OCI-LY1 (cell line): ENCODE measurements around the gene ADRA1B.

Experiments used
- H2AFZ ChIP-seq: fragments of 200-600 bp; sonication (generic), shearing (Covaris generic); 2 replicates; pipeline ENCODE4 v1.6.0; 2014; ENCODE audit warnings: antibody characterized with exemption, mild to moderate bottlenecking, low read length
- H3F3A ChIP-seq: fragments of 200-600 bp; sonication (generic), shearing (Covaris generic); 2 replicates; pipeline ENCODE4 v1.6.0; 2014; ENCODE audit warnings: mild to moderate bottlenecking, antibody characterized with exemption, low read length, moderate library complexity; ENCODE audit not compliant: insufficient read depth
- H3K27ac ChIP-seq: fragments of 200-600 bp; sonication (generic); 2 replicates; pipeline ENCODE4 v1.5.1; 2014; ENCODE audit warnings: low read length, mixed run types, mild to moderate bottlenecking, low read depth; ENCODE audit not compliant: poor library complexity, severe bottlenecking
- H3K27me3 ChIP-seq: fragments of 200-600 bp; sonication (generic); 2 replicates; pipeline ENCODE4 v1.6.0; 2014; ENCODE audit warnings: antibody characterized with exemption, mild to moderate bottlenecking, low read length, moderate library complexity; ENCODE audit not compliant: insufficient read depth
- H3K36me3 ChIP-seq: fragments of 200-600 bp; sonication (generic); 2 replicates; pipeline ENCODE4 v1.6.1; 2014; ENCODE audit warnings: mild to moderate bottlenecking, antibody characterized with exemption, low read length, moderate library complexity, mixed read lengths; ENCODE audit not compliant: insufficient read depth
- H3K4me1 ChIP-seq: fragments of 200-600 bp; sonication (generic); 2 replicates; pipeline ENCODE4 v1.5.1; 2014; ENCODE audit warnings: mild to moderate bottlenecking, low read length, moderate library complexity; ENCODE audit not compliant: insufficient read depth, severe bottlenecking
- H3K4me2 ChIP-seq: fragments of 200-600 bp; sonication (generic), shearing (Covaris generic); 2 replicates; pipeline ENCODE4 v1.6.1; 2014; ENCODE audit warnings: low read length
- H3K4me3 ChIP-seq: fragments of 200-600 bp; sonication (generic); 2 replicates; pipeline ENCODE4 v1.5.1; 2014; ENCODE audit warnings: low read length, low read depth, mild to moderate bottlenecking, mixed read lengths; ENCODE audit not compliant: poor library complexity, severe bottlenecking
- H3K79me2 ChIP-seq: fragments of 200-600 bp; shearing (Covaris generic); 2 replicates; pipeline ENCODE4 v1.6.1; 2016; ENCODE audit warnings: mixed run types, low read length, mixed read lengths; ENCODE audit not compliant: insufficient read depth
- H3K9ac ChIP-seq: fragments of 200-600 bp; sonication (generic), shearing (Covaris generic); 2 replicates; pipeline ENCODE4 v1.6.1; 2014; ENCODE audit warnings: mild to moderate bottlenecking, low read length, mixed read lengths
- H3K9me2 ChIP-seq: fragments of 200-600 bp; sonication (generic), shearing (Covaris generic); 2 replicates; pipeline ENCODE4 v1.6.1; 2014; ENCODE audit warnings: low read depth, mild to moderate bottlenecking, low read length, mixed read lengths
- H3K9me3 ChIP-seq: fragments of 200-600 bp; shearing (Covaris generic); 2 replicates; pipeline ENCODE4 v1.6.1; 2014; ENCODE audit warnings: low read length, mixed read lengths
- H4K20me1 ChIP-seq: fragments of 200-600 bp; sonication (generic), shearing (Covaris generic); 2 replicates; pipeline ENCODE4 v1.6.0; 2016; ENCODE audit warnings: mild to moderate bottlenecking, low read length; ENCODE audit not compliant: insufficient read depth
- CTCF ChIP-seq: fragments of 200-600 bp; sonication (generic), shearing (Covaris generic); IDR thresholded peaks from 2 replicates; pipeline ENCODE4 v1.5.1; 2017; ENCODE audit warnings: mild to moderate bottlenecking, antibody characterized with exemption, low read length, moderate library complexity, mixed read lengths
- EZH2 ChIP-seq: fragments of 200-600 bp; sonication (generic), shearing (Covaris generic); IDR thresholded peaks from 2 replicates; pipeline ENCODE4 v1.8.0; 2017; ENCODE audit warnings: borderline replicate concordance, mixed run types, mild to moderate bottlenecking, antibody characterized with exemption, low read length, moderate library complexity, mixed read lengths

ADRA1B gene

DNA sequence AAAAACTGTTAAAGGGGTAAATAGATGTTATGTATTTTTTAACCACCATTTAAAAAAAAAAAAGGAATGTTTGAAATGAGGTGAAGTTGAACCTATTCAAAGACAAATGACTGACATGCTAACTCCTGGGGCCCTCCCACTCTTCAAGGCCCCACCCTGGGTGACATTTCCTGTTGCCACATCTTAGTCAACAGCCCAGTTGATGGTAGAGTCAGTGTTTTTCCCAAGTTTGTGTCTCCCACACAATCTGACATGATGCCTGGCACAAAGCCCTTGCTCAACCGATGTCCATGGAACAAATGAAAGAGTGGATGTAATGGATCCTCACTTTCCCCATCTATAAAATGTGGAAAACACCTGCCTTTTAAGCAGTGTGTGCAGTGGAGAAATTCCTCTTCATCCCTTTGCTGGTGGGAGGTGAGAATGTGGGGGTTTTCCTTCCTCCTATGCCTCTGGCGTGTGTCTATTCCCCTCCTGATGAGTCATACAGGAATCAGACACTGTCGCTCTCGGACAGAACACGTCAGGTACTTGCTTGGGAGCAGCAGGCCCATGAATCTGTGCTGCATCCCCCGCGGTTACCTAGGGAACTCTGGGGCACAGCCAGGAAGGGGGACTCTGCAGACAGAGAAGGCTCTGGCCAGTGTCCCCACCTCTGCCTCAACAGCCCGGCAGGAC, 13.7 kb upstream of the ADRA1B start:
- no peaks in the 10 kb centered on the region for H3K9me2 ChIP-seq
- no peak overlapping the region for H3K4me2 ChIP-seq
- no peak for TF ChIP-seq CTCF
- TF ChIP-seq EZH2 = no peak
- no peaks in the 10 kb centered on the region for H3F3A ChIP-seq
- no peaks in the 10 kb centered on the region for H3K79me2 ChIP-seq
- H4K20me1 ChIP-seq = no peaks in the 10 kb centered on the region
- no peak overlapping the region for H3K4me3 ChIP-seq
- no peaks in the 10 kb centered on the region for H3K4me1 ChIP-seq
- no peak overlapping the region for H3K27ac ChIP-seq
- H3K9ac ChIP-seq = no peak overlapping the region
- no peak overlapping the region for H2AFZ ChIP-seq
- H3K9me3 ChIP-seq = no peaks in the 10 kb centered on the region
- no peaks in the 10 kb centered on the region for H3K27me3 ChIP-seq
- no peaks in the 10 kb centered on the region for H3K36me3 ChIP-seq

GRCh38 chr5:159903131-159903530, 13.2 kb upstream of the ADRA1B start:
- no peaks in the 10 kb centered on the region for H3K27me3 ChIP-seq
- H3K4me3 ChIP-seq = no peak overlapping the region
- TF ChIP-seq CTCF = no peak
- no peak for TF ChIP-seq EZH2
- H3K4me2 ChIP-seq = no peak overlapping the region
- no peaks in the 10 kb centered on the region for H3K4me1 ChIP-seq
- no peaks in the 10 kb centered on the region for H4K20me1 ChIP-seq
- H3F3A ChIP-seq = no peaks in the 10 kb centered on the region
- no peak overlapping the region for H2AFZ ChIP-seq
- H3K36me3 ChIP-seq = no peaks in the 10 kb centered on the region
- no peaks in the 10 kb centered on the region for H3K9me2 ChIP-seq
- H3K79me2 ChIP-seq = no peaks in the 10 kb centered on the region
- H3K9me3 ChIP-seq = no peaks in the 10 kb centered on the region
- H3K9ac ChIP-seq = no peak overlapping the region
- H3K27ac ChIP-seq = no peak overlapping the region

DNA sequence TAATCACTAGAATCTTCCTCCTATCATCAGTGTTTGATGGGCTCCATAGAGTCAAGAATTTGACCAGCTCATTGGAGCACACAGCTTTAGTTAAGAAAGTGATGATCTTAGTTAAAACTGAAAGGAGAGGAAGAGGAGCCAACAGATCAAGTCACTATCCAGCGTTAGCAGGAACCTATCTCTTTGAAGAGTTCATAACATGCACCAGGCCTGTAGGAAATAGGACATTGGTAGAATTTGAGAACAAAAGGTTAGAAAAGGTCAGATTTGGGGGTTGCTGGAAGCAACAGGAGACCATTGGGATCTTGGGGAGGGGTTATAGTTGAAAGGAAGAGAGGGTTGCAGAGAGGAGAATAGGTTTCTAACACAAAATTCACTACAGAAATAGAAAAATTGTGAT, 11.4 kb upstream of the ADRA1B start:
- Histone ChIP-seq H2AFZ (no peak overlapping the region), H3K27me3 (no peaks in the 10 kb centered on the region), H3K36me3 (no peaks in the 10 kb centered on the region), H3K4me3 (no peak overlapping the region), H3K9ac (no peak overlapping the region), H3F3A (no peaks in the 10 kb centered on the region), H3K9me2 (no peaks in the 10 kb centered on the region), H3K27ac (no peak overlapping the region), H3K4me2 (no peak overlapping the region), H3K79me2 (no peaks in the 10 kb centered on the region), H3K9me3 (no peaks in the 10 kb centered on the region), H3K4me1 (no peaks in the 10 kb centered on the region), H4K20me1 (no peaks in the 10 kb centered on the region)
- no peak for TF ChIP-seq CTCF
- no peak for TF ChIP-seq EZH2
